SU-DHL-6 (cell line): Measurements from ENCODE around the gene SPINT2.
A peak's percentile ranks its signal among the peaks of the same experiment; 100 is the strongest.

Experiments
- H2AFZ ChIP-seq: fragments of 200-600 bp; sonication (generic); 2 replicates; pipeline ENCODE4 v1.6.1; 2014; ENCODE audit warnings: low read depth, mild to moderate bottlenecking, moderate library complexity, mixed read lengths, antibody characterized with exemption, low read length; ENCODE audit not compliant: severe bottlenecking
- H3F3A ChIP-seq: fragments of 200-600 bp; shearing (Covaris generic); 2 replicates; pipeline ENCODE4 v1.6.0; 2016; ENCODE audit warnings: antibody characterized with exemption, mild to moderate bottlenecking; ENCODE audit not compliant: insufficient read depth
- H3K27ac ChIP-seq: fragments of 200-600 bp; sonication (generic); 2 replicates; pipeline ENCODE4 v1.5.1; 2016; ENCODE audit warnings: low read depth, mild to moderate bottlenecking, low read length, moderate library complexity, mixed read lengths
- H3K27me3 ChIP-seq: fragments of 200-600 bp; sonication (generic), shearing (Covaris generic); 2 replicates; pipeline ENCODE4 v1.6.0; 2014; ENCODE audit warnings: mild to moderate bottlenecking, low read length
- H3K36me3 ChIP-seq: fragments of 200-600 bp; sonication (generic); 2 replicates; pipeline ENCODE4 v1.6.1; 2014; ENCODE audit warnings: mild to moderate bottlenecking, low read length, mixed read lengths
- H3K4me2 ChIP-seq: fragments of 300-600, 200-600 bp; shearing (Covaris generic), sonication (generic); 2 replicates; pipeline ENCODE4 v1.6.0; 2014; ENCODE audit warnings: low read length, low read depth, mild to moderate bottlenecking; ENCODE audit not compliant: poor library complexity, severe bottlenecking
- H3K4me3 ChIP-seq: fragments of 200-600 bp; sonication (generic); 2 replicates; pipeline ENCODE4 v1.5.1; 2014; ENCODE audit warnings: antibody characterized with exemption, low read length, mild to moderate bottlenecking, mixed read lengths; ENCODE audit not compliant: insufficient read depth, poor library complexity, severe bottlenecking
- H3K79me2 ChIP-seq: fragments of 200-600 bp; sonication (generic); 2 replicates; pipeline ENCODE4 v1.6.1; 2014; ENCODE audit warnings: mild to moderate bottlenecking, low read length, moderate library complexity; ENCODE audit not compliant: insufficient read depth
- H3K9ac ChIP-seq: fragments of 200-600 bp; sonication (generic); 2 replicates; pipeline ENCODE4 v1.7.0; 2014; ENCODE audit warnings: mild to moderate bottlenecking, low read length
- H3K9me2 ChIP-seq: fragments of 200-600 bp; sonication (generic); replicated peaks from 2 replicates; pipeline ENCODE4 v1.6.1; 2014; ENCODE audit warnings: low read length; ENCODE audit not compliant: insufficient read depth
- H3K9me3 ChIP-seq: fragments of 200-600 bp; sonication (generic); 2 replicates; pipeline ENCODE4 v1.6.1; 2014; ENCODE audit warnings: low read length, mixed read lengths; ENCODE audit not compliant: insufficient read depth
- H4K20me1 ChIP-seq: fragments of 200-600 bp; sonication (generic); 2 replicates; pipeline ENCODE4 v1.6.1; 2014; ENCODE audit warnings: low read depth, mild to moderate bottlenecking, antibody characterized with exemption, low read length, moderate library complexity, mixed read lengths
- EZH2phosphoT487 ChIP-seq: fragments of 200-600 bp; sonication (generic), shearing (Covaris generic); conservative IDR thresholded peaks from 2 replicates; pipeline ENCODE4 v1.6.1; 2018; ENCODE audit warnings: mild to moderate bottlenecking, antibody characterized with exemption, low read length, moderate library complexity, mixed read lengths
- TF ChIP-seq, protein P1 (sequence below): fragments of 200-600 bp; sonication (generic); IDR thresholded peaks from one replicate; pipeline ENCODE4 v1.5.1; 2017; ENCODE audit warnings: antibody characterized with exemption, mild to moderate bottlenecking, low read length, moderate library complexity; ENCODE audit not compliant: insufficient read depth, poor library complexity, severe bottlenecking

The SPINT2 gene

DNA sequence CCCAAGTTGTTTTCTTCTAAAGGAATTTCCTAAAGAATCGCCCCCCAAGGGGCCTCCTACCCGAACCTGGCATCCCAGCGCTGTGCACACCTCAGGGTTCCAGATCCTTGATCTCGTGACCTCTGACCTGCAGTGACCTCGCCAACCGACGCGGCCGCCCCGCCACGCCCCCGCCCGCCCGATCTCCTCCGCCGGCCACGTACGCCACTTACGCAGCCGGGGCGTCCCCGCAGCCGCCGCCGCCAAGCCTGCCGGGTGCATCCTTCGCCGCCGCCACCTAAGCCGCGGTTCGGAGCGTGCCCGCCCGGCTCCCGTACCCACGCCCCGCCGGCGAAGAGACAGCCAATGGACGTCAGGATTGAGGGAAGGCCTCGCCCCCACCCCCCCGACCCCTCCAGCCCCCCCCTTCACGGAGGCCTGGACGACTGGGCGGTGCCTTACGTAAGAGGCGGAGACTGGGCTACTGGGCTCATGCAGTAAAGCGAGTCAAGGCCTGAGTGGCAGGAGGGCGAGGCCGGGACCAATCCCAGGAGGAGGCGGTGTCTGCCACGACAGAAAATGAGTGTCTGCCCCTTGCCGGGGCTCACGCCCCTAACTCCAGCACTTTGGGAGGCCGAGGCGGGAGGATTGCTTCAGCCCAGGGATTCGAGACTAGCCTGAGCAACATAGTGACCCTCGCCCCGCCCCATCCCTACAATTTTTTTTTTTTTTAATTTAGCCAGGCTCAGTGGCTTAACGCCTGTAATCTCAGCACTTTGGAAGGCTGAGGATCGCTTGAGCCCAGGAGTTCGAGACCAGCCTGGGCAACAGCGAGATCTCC, 51.5 kb downstream of the SPINT2 start, which contains the start of gene YIF1B:
YIF1B (minus strand) TSS at position 291 of the 820 bp plus-strand sequence; CDS start at position 261, 30 bp downstream.
- H3K79me2 ChIP-seq: 0 out of 2 replicates have a peak, but pooled peaks cover 8% of the 10 kb centered on the region
- H3K36me3 ChIP-seq: no peaks in the 10 kb centered on the region
- peak within 1 kb of the TSS; percentile 47 for H3K27ac ChIP-seq
- H2AFZ ChIP-seq: peak within 1 kb of the TSS; percentile 98
- H3K9me2 ChIP-seq: no peaks in the 10 kb centered on the region
- H3K4me2 ChIP-seq: peak within 1 kb of the TSS; percentile 89
- no peaks in the 10 kb centered on the region for H4K20me1 ChIP-seq
- no peak for TF ChIP-seq EZH2phosphoT487
- TF ChIP-seq, protein P1, sequence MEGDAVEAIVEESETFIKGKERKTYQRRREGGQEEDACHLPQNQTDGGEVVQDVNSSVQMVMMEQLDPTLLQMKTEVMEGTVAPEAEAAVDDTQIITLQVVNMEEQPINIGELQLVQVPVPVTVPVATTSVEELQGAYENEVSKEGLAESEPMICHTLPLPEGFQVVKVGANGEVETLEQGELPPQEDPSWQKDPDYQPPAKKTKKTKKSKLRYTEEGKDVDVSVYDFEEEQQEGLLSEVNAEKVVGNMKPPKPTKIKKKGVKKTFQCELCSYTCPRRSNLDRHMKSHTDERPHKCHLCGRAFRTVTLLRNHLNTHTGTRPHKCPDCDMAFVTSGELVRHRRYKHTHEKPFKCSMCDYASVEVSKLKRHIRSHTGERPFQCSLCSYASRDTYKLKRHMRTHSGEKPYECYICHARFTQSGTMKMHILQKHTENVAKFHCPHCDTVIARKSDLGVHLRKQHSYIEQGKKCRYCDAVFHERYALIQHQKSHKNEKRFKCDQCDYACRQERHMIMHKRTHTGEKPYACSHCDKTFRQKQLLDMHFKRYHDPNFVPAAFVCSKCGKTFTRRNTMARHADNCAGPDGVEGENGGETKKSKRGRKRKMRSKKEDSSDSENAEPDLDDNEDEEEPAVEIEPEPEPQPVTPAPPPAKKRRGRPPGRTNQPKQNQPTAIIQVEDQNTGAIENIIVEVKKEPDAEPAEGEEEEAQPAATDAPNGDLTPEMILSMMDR: no peak
- H3K9me3 ChIP-seq: no peaks in the 10 kb centered on the region
- H3K4me3 ChIP-seq: peak within 1 kb of the TSS; percentile 99
- no peaks in the 10 kb centered on the region for H3K27me3 ChIP-seq
- H3F3A ChIP-seq: peaks cover 3% of the 10 kb centered on the region; the same call in 1 of the 2 replicates
- H3K9ac ChIP-seq: peak within 1 kb of the TSS; percentile 89

DNA sequence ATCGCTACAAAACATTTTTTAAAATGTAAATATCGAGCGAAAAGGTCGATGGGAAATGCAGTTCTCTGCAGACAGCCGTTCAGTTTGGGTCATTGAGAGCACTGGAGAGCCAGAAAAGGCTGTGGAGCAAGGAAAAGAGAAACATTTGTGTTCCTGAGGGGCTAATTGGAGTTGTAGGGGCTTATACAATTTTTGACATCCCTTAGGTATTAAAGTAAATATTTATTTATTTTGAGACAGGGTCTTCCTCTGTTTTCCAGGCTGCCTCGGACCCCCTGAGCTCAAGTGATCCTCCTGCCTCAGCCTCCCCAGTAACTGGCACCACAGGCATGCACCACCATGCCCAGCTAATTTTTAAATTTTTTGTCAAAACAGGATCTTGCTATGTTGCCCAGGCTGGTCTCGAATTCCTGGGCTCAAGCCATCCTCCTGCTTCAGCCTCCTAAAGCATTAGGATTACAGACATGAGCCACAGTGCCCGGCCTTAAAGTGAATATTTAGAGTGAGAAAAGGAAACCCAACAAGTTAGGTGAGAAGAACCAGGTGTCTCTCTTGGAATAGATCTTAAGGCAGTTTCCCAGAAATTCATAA, 52.2 kb downstream of the SPINT2 start:
- H3K9ac ChIP-seq: peak overlapping the region; percentile 54
- no peaks in the 10 kb centered on the region for H3K9me2 ChIP-seq
- H3K9me3 ChIP-seq: no peaks in the 10 kb centered on the region
- TF ChIP-seq EZH2phosphoT487: no peak
- TF ChIP-seq, protein P1: no peak
- peaks cover 3% of the 10 kb centered on the region; the same call in 1 of the 2 replicates for H3F3A ChIP-seq
- H2AFZ ChIP-seq: peak overlapping the region; percentile 98
- no peaks in the 10 kb centered on the region for H3K27me3 ChIP-seq
- 0 out of 2 replicates have a peak, but pooled peaks cover 8% of the 10 kb centered on the region for H3K79me2 ChIP-seq
- H3K36me3 ChIP-seq: no peaks in the 10 kb centered on the region
- no peaks in the 10 kb centered on the region for H4K20me1 ChIP-seq
- peak overlapping the region; percentile 57 for H3K4me3 ChIP-seq
- peak overlapping the region; percentile 73 for H3K4me2 ChIP-seq
- peak overlapping the region; percentile 47 for H3K27ac ChIP-seq

DNA sequence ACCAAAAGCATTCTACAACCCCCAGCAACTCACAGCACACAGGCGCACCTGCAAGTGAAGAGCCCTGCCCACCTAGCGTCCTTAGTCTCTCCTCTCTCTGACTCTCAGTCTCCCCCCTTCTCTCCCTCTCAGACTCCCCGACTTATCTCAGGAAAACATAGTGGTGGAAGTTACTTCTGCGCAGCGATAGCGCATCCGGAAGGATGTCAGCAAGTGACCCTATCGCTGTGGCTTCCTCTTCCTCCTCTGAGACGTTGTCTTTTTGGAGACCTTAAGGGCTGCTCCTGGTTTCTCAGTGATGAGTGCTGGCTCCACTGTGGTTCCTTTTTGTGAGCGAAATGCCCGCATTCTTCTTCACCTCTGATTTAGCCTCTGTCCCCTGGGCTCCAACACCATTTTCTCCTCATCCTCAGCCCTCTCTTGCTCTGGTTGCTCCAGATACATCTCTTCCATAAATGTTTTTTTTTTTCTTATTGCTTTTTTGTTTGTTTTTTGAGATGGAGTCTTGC, 52.8 kb downstream of the SPINT2 start:
- no peaks in the 10 kb centered on the region for H3K27me3 ChIP-seq
- H3K4me3 ChIP-seq: no peak overlapping the region
- 0 out of 2 replicates have a peak, but pooled peaks cover 8% of the 10 kb centered on the region for H3K79me2 ChIP-seq
- H3K9ac ChIP-seq: no peak overlapping the region
- peaks cover 3% of the 10 kb centered on the region; the same call in 1 of the 2 replicates for H3F3A ChIP-seq
- H3K27ac ChIP-seq: no peak overlapping the region
- peak overlapping the region; percentile 73 for H3K4me2 ChIP-seq
- H4K20me1 ChIP-seq: no peaks in the 10 kb centered on the region
- H3K36me3 ChIP-seq: no peaks in the 10 kb centered on the region
- H3K9me3 ChIP-seq: no peaks in the 10 kb centered on the region
- H2AFZ ChIP-seq: no peak overlapping the region
- TF ChIP-seq, protein P1: no peak
- no peaks in the 10 kb centered on the region for H3K9me2 ChIP-seq
